Adipose tissue (tissue), 3 donors: Measurements from ENCODE around the gene GPSM1. TPM values are rescaled to one million over a fixed set of nuclear protein-coding genes. Genes with fewer than 3 reads are reported as not detected.
"Not testable (repeated sequence)": the region's sequence is repeated elsewhere in the genome, so short reads cannot be mapped to it uniquely, and the experiment has no call there.

ENCODE experiments used
- H3K27ac ChIP-seq: one replicate; pipeline ENCODE4 v1.5.1; 2013; ENCODE audit warnings: low read depth, low read length
- WGBS, 3 donors: extraction: QIAGEN DNeasy Blood & Tissue Kit; methylation state at CpG; one replicate each; pipeline ENCODE4 v1.1.7; 2013; 5-methylcytosine and 5-hydroxymethylcytosine counted together
- polyA plus RNA-seq, 3 donors: library from polyadenylated mRNA; stranded (reverse); fragments of 200-250 nt; gene quantifications; one replicate each; pipeline ENCODE4 v1.2.3, GENCODE V29; 2013
- donor health status: healthy with polysubstance abuse.
- donor health status: Bipolar disorder and iron deficiency.
- donor health status: healthy.

The GPSM1 gene
- polyA plus RNA-seq, 3 donors: 5.8 to 14.9 (median 11.0) TPM

DNA sequence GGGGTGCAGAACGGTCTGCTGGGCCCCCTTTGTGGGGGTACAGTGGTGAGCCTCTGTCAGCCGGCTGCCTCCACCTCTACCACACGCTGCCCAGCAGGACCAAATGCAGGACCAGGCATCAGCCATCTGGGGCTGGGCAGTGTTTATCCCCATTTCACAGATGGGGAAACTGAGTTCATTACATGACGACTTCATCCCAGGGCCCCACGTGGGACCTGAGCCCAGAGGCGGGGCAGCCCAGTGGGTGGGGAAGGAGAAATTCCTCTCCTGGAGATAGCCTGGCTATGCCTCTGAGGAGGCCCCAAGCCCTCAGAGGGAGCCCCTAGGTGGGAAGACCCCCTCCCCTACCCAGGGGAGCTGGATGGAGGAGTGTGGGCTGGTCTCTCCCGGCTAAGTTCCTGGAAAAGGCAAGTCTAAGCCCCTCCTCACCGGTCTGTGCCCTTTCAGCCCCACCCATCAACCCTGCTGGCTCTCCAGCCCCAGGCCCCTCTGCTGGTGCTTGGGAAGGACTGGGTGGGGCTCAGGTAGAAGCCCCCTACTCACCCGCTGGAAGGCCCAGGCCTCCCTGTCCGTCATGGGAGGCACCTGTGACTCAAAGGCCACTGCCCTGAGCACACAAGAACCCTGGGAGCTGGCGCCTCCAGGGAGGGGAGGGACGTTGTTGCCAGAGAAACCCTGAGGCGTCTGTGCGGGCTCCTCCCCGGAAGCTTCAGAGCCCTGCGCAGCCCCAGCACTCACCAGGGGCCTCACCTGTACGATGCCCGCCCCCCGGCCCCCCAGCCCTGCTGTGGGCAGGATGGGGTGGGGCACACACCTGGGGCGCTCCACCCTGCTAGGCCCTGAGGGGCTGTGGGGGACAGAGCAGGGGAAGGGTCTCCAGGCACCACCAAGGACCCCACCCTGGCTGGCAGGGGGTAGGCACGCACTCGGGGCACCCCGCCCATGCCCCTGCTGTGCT, 16.0 kb upstream of the GPSM1 start:
- 45 to 52% (median 47%) methylated on average over 19 to 23 of the region's 23 CpGs for WGBS, 3 donors
- no peak overlapping the region for H3K27ac ChIP-seq

DNA sequence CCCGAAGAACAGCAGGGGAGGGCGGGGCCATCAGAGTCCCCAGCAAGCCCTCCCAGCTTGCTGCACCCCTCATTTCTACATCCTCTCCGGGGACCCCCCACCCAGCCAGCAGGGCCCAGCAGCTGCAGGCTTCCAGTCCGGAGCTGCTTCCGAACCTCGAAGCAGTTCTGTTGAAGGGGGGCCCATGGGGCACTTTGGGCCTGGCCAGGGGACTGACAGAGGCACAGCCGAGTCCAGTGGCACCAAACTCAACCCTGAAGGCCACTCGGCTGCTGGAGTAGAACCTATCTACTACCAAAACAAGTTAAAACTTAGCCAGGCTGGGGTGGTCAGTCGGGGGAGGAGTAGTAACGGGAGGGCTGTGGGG, 15.3 kb upstream of the GPSM1 start:
- 54 to 63% (median 57%) methylated on average over 9 to 10 of the region's 10 CpGs for WGBS, 3 donors

DNA sequence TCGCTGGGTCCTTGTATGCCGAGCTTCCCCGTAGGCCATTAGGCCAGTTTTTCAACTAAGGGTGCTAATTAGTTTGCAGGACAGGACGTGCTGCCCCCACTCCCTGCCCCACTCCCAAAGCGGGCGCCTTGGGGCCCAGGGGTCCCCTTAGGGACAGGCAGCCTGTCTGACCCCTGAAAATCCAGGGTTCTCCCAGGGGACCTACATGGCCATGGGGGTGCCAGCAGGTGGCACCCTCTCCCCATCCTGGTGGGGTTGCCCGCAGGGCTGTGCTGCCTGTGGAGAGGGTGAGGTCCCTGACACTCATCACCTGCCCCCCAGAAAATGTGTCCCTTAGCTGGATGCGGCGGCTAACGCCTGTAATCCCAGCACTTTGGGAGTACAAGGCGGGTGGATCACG, 14.9 kb upstream of the GPSM1 start:
- no peak overlapping the region for H3K27ac ChIP-seq
- 57 to 68% (median 62%) methylated on average over 12 of the region's 12 CpGs for WGBS, 3 donors

More for the DNA sequence above, 15.3 kb upstream of the GPSM1 start:
- H3K27ac ChIP-seq: no peak overlapping the region

DNA sequence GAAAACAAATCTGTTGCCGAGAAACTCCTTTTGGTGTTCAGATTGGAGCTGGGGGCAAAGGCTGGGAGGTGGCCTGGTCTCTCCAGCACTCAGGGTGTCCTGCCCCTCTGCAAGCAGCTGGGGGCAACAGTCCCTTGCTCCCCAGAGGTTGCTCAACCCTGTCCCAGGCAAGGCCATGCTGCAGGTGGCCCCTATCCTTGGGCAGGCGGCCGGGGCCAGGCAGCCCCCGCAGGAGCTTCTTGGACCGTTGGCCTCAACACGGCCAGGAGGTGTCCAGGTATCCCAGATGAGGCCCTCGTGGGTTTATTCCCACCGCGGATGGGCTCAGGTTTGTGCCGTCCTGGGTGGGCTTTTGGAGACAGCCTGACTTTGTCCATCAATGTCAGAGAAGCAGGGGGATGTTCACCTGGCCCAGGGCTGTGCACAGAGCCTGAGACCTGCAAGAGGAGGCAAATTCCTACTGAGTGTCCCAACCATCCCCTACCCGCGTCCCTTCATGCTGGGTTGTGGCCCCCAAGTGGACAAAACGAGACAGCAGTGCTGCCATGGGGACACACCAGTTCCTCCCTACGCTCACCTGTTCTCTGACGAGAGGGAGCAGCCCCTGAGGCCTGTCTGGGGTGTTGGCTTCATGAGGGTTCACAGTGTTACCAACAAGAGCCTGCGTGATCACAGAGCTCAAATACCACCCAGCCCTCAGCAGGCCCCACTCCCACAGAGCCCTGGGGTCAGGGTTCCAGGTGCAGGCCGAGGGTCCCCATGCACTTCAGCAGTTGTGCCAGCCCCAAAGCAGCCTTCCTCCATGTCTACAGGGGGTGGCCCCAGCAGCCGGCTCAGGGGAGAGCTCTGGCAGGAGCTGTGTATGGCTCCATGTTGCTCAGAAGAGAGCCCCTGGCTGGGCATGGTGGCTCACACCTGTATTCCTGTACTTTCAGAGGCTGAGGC, 14.0 kb upstream of the GPSM1 start:
- H3K27ac ChIP-seq: no peak overlapping the region
- 82 to 90% (median 84%) methylated on average over 18 of the region's 18 CpGs for WGBS, 3 donors

DNA sequence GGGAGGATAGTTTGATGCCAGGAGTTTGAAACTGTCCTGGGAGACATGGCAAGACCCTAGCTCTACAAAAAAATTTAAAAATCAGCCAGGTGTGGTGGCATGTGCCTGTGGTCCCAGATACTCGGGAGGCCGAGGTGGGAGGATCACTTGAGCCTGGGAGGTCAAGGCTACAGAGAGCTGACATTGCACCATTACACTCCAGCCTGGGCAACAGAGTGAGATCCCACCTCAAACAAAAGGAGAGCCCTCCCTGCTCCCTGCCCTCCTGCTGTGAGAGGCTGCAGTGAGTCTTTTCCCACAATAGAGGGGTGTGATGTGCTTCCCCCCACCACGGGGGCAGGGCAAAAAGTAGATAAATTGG, 13.3 kb upstream of the GPSM1 start:
- no peak overlapping the region for H3K27ac ChIP-seq
- WGBS, 3 donors: 79 to 86% (median 85%) methylated on average over 3 of the region's 3 CpGs

DNA sequence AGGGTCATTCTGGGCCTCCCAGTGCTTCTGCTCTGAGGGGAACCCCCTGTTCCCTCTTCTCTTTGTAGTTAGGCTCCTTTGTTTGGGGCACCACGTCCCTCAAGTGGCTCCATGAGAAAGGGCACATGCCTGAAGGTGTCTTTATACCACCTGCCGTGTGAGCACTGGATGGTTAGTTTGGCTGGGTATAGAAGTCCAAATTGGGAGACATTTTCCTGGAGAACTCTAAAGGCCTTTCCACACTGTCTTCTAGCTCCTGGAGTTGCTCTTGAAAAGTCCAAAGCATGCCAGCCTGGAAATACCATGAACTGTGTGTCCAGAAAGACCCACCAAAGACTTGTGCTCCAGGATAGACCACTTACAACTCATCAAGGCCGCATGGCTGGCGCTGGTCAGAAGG, 12.4 kb upstream of the GPSM1 start:
- no peak overlapping the region for H3K27ac ChIP-seq
- WGBS, 3 donors: 83 to 87% (median 86%) methylated on average over 4 of the region's 4 CpGs

DNA sequence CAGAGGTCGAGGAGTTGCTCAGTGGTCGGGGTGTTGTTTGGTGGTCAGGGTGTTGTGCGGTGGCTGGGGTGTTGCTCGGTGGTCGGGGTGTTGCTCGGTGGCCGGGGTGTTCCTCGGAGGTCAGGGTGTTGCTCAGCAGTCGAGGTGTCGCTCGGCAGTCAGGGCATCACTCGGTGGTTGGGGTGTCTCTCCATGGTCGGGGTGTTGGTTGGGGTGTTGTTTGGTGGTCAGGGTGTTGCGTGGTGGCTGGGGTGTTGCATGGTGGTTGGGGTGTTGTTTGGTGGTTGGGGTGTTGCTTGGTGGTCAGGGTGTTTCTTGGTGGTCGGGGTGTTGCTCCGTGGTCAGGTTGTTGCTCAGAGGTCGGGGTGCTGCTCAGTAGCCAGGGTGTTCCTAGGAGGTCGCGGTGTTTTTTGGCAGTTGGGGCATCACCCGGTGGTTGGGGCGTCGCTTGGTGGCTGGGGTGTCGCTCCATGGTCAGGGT, 11.0 kb upstream of the GPSM1 start:
- no peak overlapping the region for H3K27ac ChIP-seq
- WGBS, 3 donors: 89 to 97% (median 94%) methylated on average over 22 to 23 of the region's 23 CpGs

DNA sequence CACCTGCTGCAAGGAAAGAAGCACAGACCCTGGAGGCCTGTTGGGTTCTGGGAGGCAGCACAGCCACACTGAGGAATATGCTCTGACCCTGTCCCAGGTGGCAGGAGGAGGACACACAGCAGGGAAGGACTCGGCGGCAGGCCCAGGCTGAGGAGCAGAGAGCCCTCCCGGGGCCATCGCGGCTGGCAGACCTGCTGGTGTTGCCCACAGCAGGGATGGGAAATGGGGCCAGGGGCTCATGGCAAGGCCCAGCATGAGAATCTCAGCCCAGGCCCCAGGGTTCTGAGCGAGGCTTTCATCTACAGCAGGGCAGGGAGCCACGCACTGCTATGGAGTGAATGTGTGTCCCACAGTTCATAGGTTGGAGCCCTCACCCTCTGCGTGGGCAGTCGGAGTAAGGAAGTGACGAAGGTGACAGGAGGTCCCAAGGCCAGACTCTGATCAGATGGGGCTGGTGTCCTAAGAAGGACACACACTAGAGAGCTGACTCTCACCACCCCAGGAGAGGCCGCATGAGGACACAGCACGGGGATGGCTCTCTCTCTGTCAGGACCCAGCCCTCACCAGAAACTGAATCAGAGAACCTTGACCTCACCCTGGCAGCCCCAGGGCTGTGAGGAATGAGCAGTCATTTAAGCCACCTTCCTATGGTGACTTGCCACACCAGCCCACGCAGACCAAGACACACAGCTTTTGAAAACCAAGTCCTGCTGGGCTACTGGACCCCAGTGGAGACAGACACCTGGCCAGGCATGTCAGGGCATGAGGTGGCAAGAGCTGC, 10.3 kb upstream of the GPSM1 start:
- WGBS, 3 donors: 84 to 92% (median 88%) methylated on average over 13 of the region's 13 CpGs
- no peak overlapping the region for H3K27ac ChIP-seq

DNA sequence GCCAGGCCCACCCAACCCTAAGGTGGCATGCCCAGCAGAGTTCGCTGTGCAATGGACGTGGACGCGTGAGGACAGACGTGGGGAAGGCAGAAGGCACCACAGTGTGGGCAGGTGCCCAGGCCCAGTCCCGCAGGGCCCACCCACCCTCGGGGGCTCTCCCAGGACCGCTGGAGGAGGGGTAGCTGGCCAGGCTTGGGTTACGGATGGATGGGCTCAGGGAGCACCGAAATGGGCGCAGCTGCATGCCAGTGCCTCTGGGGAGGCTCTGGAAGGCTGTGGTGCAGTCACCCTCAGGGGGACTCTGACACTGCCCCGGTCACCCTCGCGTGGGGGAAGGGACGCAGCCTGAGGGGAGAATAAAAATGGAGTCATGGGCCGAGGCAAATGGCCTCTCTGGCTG, 9.6 kb upstream of the GPSM1 start:
- H3K27ac ChIP-seq: no peak overlapping the region
- 85 to 91% (median 89%) methylated on average over 16 of the region's 16 CpGs for WGBS, 3 donors

DNA sequence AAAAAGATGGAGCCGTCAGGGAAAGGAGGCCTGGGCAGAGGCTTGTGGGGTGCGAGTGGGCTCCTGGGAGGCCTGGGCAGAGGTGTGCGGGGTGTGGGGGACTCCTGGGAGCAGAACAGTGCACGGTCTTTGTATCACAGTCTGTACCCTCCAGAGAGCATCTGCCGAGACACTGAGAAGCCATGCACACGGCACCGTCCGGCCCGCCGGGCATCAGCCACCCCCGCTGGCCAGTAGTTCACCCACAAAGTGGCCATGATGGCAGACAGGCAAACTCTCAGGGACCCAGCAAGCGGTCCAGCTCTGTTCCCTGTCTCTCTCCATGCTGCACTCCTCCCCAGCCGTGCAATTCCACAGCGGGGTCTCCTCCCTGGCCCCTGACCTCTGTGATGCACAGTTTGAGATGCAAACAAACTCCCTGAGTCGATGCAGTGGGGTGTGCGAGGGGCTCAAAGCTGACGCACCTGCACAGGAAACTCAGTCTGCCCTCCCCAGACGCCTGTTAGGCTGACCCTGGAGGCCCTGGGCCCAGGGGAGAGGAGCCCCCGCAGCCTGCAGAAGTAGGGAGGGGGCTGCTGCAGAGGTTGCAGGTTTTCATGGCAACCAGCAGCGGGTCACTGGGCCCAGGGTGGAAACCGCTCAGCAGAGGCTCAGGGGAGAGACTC, 9.1 kb upstream of the GPSM1 start:
- no peak overlapping the region for H3K27ac ChIP-seq
- 70 to 75% (median 75%) methylated on average over 21 of the region's 21 CpGs for WGBS, 3 donors

DNA sequence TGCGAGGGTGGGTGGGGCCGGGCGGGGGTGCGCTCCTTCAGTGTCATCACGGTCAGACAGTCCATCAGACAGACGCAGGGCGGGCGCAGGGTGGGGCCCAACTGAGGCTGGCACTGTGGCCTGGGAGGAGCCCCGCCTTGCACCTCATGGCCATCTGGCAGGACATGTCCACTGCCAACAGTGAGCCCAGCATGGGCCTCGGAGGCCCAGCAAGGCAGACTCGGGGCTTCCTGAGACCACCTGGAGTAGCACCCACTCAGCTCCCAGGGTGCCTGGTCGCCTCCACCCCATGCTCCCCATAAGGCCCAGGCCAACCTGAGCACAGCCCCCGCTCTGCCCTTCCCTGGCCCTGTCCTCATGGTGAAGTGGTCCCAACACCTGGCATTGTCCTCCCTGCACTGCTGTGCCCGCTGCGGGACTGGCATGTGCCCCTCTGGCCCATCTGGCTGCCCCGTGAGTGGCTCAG, 8.5 kb upstream of the GPSM1 start:
- WGBS, 3 donors: 87 to 90% (median 88%) methylated on average over 16 of the region's 16 CpGs
- no peak overlapping the region for H3K27ac ChIP-seq

DNA sequence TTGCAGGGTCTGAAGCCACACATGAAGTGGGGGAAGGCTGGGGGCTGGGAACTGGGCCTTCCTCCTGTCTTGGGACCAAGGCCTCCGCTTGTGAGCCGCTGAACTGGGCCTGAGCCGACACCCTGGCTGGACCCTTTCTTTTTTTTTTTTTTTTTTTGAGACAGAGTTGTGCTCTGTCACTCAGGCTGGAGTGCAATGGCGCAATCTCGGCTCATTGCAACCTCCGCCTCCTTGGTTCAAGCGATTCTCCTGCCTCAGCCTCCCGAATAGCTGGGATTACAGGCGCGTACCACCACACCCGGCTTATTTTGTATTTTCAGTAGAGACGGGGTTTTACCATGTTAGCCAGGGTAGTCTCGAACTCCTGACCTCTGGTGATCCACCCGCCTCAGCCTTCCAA, 8.1 kb upstream of the GPSM1 start:
- H3K27ac ChIP-seq: not testable (repeated sequence)
- 96 to 98% (median 96%) methylated on average over 14 of the region's 14 CpGs for WGBS, 3 donors

DNA sequence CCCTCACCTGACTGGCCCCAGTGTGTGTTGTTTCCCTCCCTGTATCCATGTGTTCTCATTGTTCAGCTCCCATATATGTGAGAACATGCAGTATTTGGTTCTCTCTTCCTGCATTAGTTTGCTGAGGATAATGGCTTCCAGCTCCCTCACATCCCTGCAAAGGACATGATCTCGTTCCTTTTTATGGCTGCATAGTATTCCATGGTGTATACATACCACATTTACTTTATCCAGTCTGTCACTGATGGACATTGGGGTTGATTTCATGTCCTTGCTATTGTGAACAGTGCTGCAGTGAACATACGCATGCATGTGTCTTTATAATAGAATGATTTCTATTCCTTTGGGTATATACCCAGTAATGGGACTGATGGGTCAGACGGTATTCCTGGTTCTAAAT, 7.4 kb upstream of the GPSM1 start:
- not testable (repeated sequence) for H3K27ac ChIP-seq
- 85 to 97% (median 94%) methylated on average over 3 of the region's 3 CpGs for WGBS, 3 donors

DNA sequence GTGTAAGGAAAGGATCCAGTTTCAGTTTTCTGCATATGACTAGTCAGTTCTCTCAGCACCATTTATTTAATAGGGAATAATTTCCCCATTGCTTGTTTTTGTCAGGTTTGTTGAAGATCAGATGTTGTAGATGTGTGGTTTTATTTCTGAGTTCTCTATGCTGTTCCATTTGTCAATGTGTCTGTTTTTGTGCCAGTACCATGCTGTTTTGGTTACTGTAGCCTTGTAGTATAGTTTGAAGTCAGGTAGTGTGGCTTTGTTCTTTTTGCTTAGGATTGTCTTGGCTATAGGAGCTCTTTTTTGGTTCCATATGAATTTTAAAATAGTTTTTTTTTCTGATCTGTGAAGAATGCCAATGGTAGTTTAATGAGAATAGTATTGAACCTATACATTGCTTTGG, 6.4 kb upstream of the GPSM1 start:
- H3K27ac ChIP-seq: not testable (repeated sequence)

DNA sequence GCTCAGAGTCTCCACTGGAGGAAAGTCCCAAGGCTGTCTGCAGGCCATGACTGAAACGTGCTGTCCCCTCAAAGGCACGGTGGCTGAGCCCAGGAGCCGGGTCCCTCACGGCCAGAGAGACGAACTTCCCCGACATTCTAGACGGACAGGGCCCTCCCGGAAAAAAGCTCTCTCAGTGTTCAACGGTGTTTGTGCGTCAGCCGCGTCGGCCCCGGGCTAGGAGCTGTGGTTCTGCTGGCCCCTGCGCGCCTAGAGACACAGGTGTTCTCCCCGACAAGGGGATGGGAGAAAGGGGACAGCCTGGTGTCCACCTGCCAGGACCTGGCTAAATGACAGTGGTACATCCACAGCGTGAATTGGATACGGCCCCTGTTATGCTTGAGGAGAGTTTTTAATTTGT, 5.8 kb upstream of the GPSM1 start:
- 83 to 91% (median 87%) methylated on average over 19 of the region's 19 CpGs for WGBS, 3 donors
- H3K27ac ChIP-seq: no peak overlapping the region

DNA sequence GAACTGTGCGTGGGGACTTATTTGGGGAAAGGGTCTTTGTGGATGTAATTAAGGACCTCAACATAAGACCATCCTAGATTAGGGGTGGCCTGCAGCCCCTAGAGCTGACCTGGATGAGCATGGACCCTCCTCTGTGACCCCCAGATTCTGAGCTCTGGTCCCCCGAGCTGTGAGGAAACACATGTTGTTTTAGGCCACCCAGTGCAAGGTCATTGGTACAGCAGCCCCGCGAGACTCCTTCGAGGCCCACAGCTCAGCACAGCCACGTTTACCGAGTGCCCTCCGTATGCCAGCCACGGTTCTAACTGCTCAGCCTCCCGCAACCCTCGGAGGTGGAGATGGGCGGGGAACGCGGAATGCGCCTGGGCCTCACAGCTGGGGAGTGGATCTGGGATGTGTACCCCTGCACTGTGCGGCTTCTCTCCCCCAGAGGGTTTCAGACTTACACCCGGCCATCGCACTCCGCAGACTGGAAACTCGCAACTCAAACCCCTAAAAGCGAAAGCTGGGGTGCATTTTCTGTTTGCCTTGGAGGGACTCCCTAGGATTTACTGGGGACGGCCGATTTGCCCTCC, 4.5 kb upstream of the GPSM1 start:
- 73 to 78% (median 75%) methylated on average over 23 of the region's 23 CpGs for WGBS, 3 donors
- H3K27ac ChIP-seq: no peak overlapping the region

DNA sequence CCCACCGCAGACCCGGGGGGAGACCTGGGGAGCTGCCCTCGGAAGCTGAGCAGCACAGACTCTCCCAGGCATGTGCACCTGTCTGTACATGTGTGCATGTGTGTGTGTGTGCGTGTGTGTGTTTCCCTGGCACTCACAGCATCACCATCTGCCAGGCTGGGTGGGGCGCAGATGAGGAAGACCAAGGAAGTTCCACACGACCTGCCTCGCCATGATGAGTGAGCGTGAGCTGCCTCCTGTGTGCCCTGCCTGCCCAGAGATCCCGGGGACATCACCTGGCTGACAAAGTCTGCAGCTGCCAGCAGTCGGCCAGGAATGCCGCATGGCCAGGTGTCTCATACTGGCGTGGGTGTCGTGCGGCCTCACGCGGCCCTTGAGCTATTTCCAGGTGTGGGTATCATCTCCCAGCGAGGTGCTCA, 4.0 kb upstream of the GPSM1 start:
- 68 to 84% (median 82%) methylated on average over 17 of the region's 17 CpGs for WGBS, 3 donors
- no peak overlapping the region for H3K27ac ChIP-seq
